HG02973 (cell line): ENCODE results near the gene GDF10.

Experiments used
- ATAC-seq: cut with Tn5 transposase; IDR thresholded peaks from one replicate; pipeline ENCODE4 v1.9.1; 2021; ENCODE audit warnings: moderate library complexity; ENCODE audit not compliant: unreplicated experiment

GDF10 gene

DNA sequence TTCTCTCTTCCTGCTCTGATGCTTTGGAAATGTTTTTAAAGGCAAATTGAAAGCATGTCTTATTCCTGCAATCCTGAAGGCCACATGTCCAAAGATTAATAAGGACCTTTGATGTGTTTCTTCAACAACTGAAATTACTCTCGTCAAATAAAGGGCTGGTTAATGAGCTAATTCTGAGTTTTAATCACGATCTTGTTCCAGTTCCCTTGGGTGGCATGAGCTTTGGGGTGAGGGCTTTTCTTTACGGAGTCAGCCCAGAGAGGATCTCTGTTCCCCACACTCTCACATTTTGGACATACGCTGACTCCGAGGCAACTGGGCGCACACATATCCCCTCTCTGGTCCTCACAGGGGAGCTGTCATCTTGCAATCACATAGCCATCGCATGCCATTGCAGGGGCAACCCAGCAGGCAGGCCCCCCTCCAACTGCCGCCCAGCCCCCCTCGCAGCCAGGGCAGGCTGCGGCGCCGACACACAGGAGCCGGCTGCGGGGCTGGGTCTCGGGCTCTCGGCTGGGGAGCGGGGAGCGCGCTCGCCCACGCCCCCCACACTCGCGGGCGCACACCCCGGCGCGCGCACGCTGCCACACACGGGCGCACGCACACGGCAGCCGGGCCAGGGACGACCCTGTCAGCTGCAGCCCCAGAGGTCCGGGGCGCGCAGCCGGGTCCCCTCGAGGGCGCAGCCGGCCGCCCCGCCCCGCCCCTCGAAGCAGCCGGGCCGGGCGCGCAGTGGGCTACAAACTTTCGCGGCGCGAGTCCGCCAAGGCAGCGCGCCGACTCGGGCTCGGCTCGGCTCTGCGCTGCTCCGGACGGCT, at the start of gene GDF10:
TSS of gene GDF10 (plus strand) at position 587 of the 818 bp plus-strand sequence. CDS start 455 bp downstream, outside the sequence.
- ATAC-seq, result no peak

- ATAC-seq, result no peak
These were observed 47.8 kb upstream of the GDF10 start for GRCh38 chr10:47252093-47252780.

DNA sequence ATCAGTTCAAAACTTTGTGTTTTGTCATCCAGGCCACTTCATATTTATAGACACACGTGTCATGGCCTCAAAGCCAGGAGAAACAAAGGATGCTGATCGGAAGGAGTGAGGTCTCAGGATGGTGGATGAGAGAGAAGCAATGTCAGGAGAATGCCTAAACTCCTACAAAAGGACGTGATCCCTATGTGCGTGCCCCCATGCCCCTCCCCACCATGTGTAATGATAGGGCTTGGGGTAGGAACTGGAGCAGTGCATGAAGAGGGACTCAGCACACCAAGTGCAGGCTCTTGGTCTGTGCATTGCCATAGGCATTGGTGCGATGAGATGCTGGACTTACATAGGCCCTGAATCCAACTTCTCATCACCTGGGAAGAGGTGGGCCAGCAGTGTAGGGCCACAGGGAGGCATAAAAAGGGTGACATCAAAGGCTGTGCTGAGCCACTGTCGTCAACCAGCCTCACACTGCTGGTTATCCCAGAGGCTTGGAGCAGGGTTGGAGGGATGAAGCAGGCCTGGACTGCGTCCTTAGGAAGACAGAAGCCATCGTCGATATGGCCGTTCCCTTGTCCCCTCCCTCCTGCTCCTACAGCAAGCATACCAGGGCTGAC, 46.9 kb upstream of the GDF10 start:
- ATAC-seq, result no peak

GRCh38 chr10:47253651-47254375, 46.2 kb upstream of the GDF10 start:
- no peak for ATAC-seq

- no peak for ATAC-seq
These were observed 45.4 kb upstream of the GDF10 start for GRCh38 chr10:47254611-47255010.

- no peak for ATAC-seq
These were observed 44.8 kb upstream of the GDF10 start for GRCh38 chr10:47255033-47255813.

DNA sequence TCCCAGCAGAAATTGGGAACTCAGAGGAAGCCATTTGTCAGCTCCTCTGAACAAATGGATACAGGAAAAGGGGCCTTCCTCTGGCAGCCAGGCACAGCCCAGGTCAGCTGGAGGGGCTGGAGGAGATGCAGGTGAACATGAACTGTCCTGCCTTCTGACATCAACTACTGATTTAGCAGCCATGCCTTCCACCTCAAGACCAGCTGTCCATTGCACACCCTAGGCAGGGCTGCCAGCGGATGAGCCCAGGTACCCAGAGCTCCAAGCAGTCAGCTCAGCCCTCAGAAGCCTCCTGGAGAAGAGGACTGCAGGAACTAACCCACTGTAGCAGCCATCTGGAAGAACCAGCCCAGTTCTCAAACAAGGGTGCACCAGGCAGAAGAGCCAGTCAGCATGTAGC, 44.1 kb upstream of the GDF10 start:
- ATAC-seq, result no peak

GRCh38 chr10:47256751-47257336, 43.2 kb upstream of the GDF10 start:
- no peak for ATAC-seq

DNA sequence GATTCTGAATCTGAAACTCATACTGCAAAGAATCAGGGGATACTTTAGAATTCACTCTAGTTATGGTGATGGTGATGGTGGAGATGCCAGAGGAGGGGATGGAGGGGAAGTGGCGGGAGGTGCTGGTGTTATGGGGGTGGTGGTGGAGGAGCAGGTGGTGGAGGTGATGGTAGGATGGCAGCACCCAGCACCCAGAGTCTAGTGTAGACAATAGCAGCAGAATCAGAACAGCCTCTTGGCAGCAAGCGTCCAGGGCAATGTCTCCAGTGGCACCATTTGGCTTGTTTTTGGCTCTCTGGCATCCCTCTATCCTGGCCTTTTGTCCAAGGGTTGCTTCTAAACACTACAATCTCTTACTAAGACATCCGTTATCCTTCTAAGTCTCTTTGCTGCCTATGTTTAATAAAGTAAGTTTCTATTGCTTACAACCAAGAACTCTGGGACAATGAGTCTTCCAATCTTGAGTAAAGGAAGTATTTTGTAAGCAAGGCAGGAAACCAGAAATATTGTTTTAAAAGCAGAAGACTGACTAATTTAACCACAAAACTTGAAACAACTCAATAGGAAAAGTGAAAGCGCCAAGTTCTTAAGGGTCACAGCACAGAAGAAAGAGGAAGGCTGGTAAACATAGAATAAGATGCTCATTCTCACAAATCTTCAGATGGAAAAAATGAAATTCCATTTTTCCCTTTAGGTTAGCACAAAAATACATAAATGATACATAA, 42.4 kb upstream of the GDF10 start:
- ATAC-seq, result no peak

GRCh38 chr10:47258921-47259320, 41.1 kb upstream of the GDF10 start:
- no peak for ATAC-seq

DNA sequence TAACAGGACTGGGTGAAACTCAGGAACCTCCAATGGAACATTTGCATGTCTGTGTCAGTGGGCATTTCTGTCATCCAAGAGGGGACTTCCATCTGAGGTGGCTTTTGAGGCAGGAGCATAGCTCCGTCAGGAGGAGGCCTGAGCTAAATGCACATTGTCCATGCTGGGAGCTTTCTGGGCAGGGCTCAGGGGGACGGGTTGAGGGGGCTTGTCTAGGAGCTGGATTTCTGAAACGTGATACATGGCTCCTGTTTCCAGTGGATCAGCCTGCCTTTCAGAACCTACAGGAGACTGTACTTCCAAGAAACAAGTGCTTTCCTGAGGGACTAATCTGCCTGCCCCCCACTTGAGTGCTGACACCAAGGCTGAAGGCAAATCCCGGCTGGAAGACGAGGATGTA, 40.5 kb upstream of the GDF10 start:
- ATAC-seq, result no peak

DNA sequence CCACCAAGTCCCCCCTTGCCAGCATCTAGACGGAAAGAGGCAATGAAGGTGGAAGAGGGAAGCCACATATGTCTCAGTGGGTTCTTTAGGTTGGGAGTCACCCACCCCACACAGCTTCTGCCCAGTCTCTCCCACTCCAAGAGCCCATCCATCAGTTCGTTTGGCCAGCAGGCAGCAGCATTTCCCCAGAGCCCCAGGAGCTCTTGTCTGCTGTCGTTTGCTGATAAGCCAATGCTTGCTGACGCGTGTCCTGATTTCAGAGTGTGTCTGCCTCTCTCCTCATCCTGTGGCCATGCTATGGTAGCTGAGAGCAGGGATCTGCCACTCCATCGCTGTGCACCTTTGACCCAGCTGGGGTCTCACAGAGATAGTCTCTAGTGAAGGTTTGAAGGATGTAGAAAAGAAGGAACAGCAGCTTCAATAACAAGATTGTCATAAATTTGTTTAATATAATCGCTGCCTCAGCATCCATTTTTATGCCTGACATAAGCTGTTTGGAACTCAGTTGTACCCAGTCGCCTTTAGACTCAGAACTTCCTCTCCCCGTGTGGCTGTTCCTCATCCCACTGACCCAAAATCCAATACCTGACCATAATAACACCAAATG, 39.4 kb upstream of the GDF10 start:
- ATAC-seq, result no peak

GRCh38 chr10:47261121-47261520, 38.9 kb upstream of the GDF10 start:
- peak; percentile 96 for ATAC-seq

DNA sequence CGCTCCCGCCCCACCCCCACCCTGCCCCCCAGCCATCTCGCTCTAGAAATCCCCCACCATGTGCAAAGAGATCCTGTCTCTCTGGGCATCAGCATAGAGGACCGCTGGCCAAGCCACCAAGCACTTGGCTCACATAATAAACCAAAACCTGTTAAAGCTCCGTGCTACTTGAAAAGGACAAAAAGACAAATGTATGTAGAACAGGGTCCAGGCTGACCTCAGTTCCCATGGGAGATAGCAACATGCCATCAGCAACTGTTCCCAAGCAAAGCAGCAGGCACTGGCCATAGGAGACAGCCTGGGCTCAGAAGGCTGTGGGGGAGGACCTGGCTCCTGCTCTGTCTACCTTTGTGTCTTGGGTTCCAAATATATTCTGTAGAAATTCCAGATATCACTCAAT, 38.4 kb upstream of the GDF10 start:
- ATAC-seq, result no peak

GRCh38 chr10:47262606-47263533, 37.1 kb upstream of the GDF10 start:
- ATAC-seq, result no peak

DNA sequence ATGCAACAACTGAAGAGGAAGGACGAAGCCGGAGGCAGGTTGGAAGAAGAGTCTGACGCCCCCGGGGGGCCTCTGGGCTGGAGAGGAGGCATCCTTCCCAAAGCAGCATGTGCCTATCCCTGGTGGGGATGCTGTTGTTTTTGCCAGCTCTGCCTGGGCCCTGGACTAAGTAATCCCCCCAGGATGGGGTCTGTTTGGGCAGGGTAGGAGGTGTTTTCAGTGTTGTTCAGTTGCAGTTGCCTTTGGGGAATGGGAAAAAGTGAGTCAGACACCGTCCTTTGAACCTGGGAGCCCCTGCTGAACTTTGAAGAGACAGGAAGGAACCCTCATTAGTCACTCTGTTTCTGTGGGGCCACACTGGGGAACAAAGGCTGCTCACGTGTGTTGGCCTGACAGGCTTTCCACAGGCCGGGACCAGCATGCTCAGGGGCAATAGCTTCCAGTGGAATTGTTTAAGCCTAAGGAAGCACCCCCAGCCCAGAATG, 35.2 kb upstream of the GDF10 start:
- ATAC-seq, result no peak

DNA sequence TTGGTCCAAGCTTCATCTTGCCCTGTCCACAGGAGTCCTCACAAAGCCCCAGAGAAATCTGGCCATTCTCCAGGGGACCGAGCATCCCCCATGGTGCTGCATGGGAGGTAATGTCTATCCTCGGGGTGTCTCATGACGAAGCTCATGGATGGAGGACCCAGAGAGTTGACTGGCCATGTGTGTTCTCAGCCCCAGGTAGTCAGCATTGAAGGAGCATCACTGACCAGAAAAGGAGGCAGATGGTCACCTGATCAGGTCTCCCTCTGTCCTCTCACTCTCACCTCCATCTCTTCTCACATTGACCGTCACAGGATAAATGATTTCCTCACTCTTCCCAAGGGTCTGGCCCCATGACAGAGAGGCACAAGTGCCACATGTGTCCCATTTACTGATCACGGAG, 33.4 kb upstream of the GDF10 start:
- ATAC-seq, result no peak

DNA sequence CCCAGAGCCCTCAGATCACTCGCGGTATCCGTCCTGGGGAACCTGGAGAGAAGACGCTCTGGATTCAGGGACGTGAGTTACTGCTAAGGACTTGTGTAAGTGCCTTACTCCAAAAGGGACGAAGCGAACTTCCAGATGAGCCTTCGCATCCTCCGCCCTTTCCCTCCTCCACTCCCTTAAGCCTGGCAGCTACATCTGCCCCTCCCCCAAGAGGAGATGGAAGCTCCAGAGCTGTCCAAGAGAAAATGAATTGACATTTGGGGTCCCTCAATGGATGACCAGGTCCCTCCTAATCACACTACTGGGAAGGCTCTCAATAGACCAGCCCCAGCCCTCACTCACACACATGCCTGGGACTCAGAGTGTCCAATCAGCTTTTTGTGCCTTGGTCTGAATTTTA, 31.3 kb upstream of the GDF10 start:
- ATAC-seq, result no peak
